Measurements from ENCODE around the gene ITGAV. TPM values are rescaled to one million over a fixed set of nuclear protein-coding genes. Genes with fewer than 3 reads are reported as not detected.
A peak's percentile ranks its signal among the peaks of the same experiment; 100 is the strongest.

Gene ITGAV
- total RNA-seq, 1 donor from 2014 or later = 69.1 TPM

DNA sequence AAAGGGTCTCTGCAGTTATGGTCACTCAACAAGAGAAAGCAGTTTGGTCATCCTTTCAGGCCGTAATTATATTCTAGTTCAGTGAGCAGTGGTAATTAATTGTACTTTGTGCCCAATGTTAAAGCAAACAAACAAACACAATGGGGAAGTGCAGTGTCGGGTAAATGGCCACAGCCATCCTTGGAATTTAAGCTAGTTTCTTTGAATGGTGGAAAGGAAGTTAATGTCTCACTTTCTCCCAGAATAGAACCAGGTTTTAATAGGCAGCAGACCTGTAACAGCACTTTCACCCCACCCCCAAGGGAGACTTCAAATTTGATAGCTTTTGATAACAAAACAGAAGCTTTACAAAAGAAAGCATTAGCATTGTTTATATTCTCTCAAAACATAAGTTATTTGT is 20.0 kb upstream of the ITGAV start:
- H3K4me1 Mint-ChIP-seq (ENCODE audit: low read depth) = peaks cover 13% of the 10 kb centered on the region
- DNase-seq (ENCODE audit: low spot score, unreplicated experiment) = no peak
- no peak overlapping the region for H3K4me3 Mint-ChIP-seq (ENCODE audit: low read depth)
- peaks cover 5% of the 10 kb centered on the region for H3K9me3 Mint-ChIP-seq (ENCODE audit: low read depth)
- no peaks in the 10 kb centered on the region for H3K27me3 Mint-ChIP-seq
- TF ChIP-seq, protein P1, sequence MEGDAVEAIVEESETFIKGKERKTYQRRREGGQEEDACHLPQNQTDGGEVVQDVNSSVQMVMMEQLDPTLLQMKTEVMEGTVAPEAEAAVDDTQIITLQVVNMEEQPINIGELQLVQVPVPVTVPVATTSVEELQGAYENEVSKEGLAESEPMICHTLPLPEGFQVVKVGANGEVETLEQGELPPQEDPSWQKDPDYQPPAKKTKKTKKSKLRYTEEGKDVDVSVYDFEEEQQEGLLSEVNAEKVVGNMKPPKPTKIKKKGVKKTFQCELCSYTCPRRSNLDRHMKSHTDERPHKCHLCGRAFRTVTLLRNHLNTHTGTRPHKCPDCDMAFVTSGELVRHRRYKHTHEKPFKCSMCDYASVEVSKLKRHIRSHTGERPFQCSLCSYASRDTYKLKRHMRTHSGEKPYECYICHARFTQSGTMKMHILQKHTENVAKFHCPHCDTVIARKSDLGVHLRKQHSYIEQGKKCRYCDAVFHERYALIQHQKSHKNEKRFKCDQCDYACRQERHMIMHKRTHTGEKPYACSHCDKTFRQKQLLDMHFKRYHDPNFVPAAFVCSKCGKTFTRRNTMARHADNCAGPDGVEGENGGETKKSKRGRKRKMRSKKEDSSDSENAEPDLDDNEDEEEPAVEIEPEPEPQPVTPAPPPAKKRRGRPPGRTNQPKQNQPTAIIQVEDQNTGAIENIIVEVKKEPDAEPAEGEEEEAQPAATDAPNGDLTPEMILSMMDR (IDR thresholded peaks at IDR 0.05; ENCODE audit: unreplicated experiment) = no peak
- H3K36me3 Mint-ChIP-seq (ENCODE audit: insufficient read depth) = no peaks in the 10 kb centered on the region
- peak overlapping the region; percentile 67 for H3K27ac Mint-ChIP-seq

- Mint-ChIP-seq H3K27me3 (no peaks in the 10 kb centered on the region), H3K4me3 (ENCODE audit: low read depth) (no peak overlapping the region), H3K4me1 (ENCODE audit: low read depth) (peaks cover 15% of the 10 kb centered on the region), H3K9me3 (ENCODE audit: low read depth) (peaks cover 5% of the 10 kb centered on the region), H3K27ac (peak overlapping the region; percentile 67), H3K36me3 (ENCODE audit: insufficient read depth) (no peaks in the 10 kb centered on the region)
- no peak for DNase-seq (ENCODE audit: low spot score, unreplicated experiment)
- TF ChIP-seq, protein P1 (IDR thresholded peaks at IDR 0.05; ENCODE audit: unreplicated experiment) = no peak
Measured at GRCh38 chr2:186570604-186571003, 19.3 kb upstream of the ITGAV start.

DNA sequence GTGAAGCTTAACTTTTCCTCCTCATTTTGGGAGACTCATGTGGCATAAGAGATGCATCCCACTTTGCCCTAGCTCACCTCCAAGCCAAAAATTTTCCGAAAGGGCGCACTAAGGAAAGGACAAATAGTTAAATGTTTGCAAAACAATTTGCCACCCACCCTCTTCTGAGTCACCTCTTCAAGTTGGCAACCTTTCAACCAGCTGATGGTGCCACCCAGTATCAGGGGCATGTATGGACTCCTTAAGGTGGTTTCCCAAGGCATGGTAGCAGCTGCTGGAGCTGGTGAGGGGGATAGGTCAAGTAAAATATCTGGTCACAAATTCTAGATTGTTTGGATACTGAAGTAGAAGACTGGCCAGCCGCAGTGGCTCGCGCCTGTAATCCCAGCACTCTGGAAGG is 17.2 kb upstream of the ITGAV start:
- Mint-ChIP-seq H3K4me1 (ENCODE audit: low read depth) (peaks cover 15% of the 10 kb centered on the region), H3K4me3 (ENCODE audit: low read depth) (no peak overlapping the region), H3K27ac (no peak overlapping the region), H3K9me3 (ENCODE audit: low read depth) (peaks cover 4% of the 10 kb centered on the region), H3K27me3 (no peaks in the 10 kb centered on the region), H3K36me3 (ENCODE audit: insufficient read depth) (no peaks in the 10 kb centered on the region)
- TF ChIP-seq, protein P1 (IDR thresholded peaks at IDR 0.05; ENCODE audit: unreplicated experiment) = no peak
- DNase-seq (ENCODE audit: low spot score, unreplicated experiment) = no peak

- no peaks in the 10 kb centered on the region for H3K27me3 Mint-ChIP-seq
- H3K27ac Mint-ChIP-seq = no peak overlapping the region
- peaks cover 15% of the 10 kb centered on the region for H3K4me1 Mint-ChIP-seq (ENCODE audit: low read depth)
- no peaks in the 10 kb centered on the region for H3K36me3 Mint-ChIP-seq (ENCODE audit: insufficient read depth)
- TF ChIP-seq, protein P1 (IDR thresholded peaks at IDR 0.05; ENCODE audit: unreplicated experiment) = no peak
- H3K4me3 Mint-ChIP-seq (ENCODE audit: low read depth) = no peak overlapping the region
- H3K9me3 Mint-ChIP-seq (ENCODE audit: low read depth) = no peaks in the 10 kb centered on the region
- DNase-seq (ENCODE audit: low spot score, unreplicated experiment) = no peak
Measured at GRCh38 chr2:186573531-186573930, 16.3 kb upstream of the ITGAV start.

GRCh38 chr2:186575302-186575701 is 14.6 kb upstream of the ITGAV start:
- TF ChIP-seq, protein P1 (IDR thresholded peaks at IDR 0.05; ENCODE audit: unreplicated experiment) = no peak
- Mint-ChIP-seq H3K27me3 (no peaks in the 10 kb centered on the region), H3K4me3 (ENCODE audit: low read depth) (no peak overlapping the region), H3K9me3 (ENCODE audit: low read depth) (no peaks in the 10 kb centered on the region), H3K4me1 (ENCODE audit: low read depth) (peaks cover 8% of the 10 kb centered on the region), H3K36me3 (ENCODE audit: insufficient read depth) (no peaks in the 10 kb centered on the region), H3K27ac (no peak overlapping the region)
- DNase-seq (ENCODE audit: low spot score, unreplicated experiment) = no peak

All from progenitor cell of endocrine pancreas (in vitro differentiated cells).